Activated CD8-positive, alpha-beta memory T cell treated with anti-CD3 and anti-CD28 coated beads, Interleukin-2, amount 10 ng/mL, durations not matched to agents 7 days and 5 days (primary cell): ENCODE results near the gene GBGT1. TPM values are rescaled to one million over a fixed set of nuclear protein-coding genes. Genes with fewer than 3 reads are reported as not detected.

Experiments used
- ATAC-seq: fragments of 150-1000 bp; cut with Tn5 transposase; one replicate; pipeline ENCODE4 v1.10.0; 2021; ENCODE audit warnings: moderate library complexity
- CTCF ChIA-PET: fragments of 350-600 bp; sonication (Branson Sonifier 250); formaldehyde crosslinking; loops from one replicate; lab custom pipeline; 2021; ENCODE audit warnings: antibody characterized with exemption; lab: Charles Lee
- DNase-seq: peaks from one replicate; pipeline ENCODE4 v3.0.0-alpha.2; 2020
- H3K27ac Mint-ChIP-seq: one replicate; pipeline ENCODE4 v1.8.0; 2021; ENCODE audit warnings: mild to moderate bottlenecking, mixed read lengths
- H3K27me3 Mint-ChIP-seq: one replicate; pipeline ENCODE4 v1.8.0; 2021; ENCODE audit warnings: mixed read lengths
- H3K36me3 Mint-ChIP-seq: one replicate; pipeline ENCODE4 v1.8.0; 2021; ENCODE audit warnings: mild to moderate bottlenecking, mixed read lengths
- H3K4me1 Mint-ChIP-seq: one replicate; pipeline ENCODE4 v1.8.0; 2021; ENCODE audit warnings: mixed read lengths
- H3K4me3 Mint-ChIP-seq: one replicate; pipeline ENCODE4 v1.8.0; 2021; ENCODE audit warnings: mild to moderate bottlenecking, moderate library complexity, mixed read lengths
- H3K9me3 Mint-ChIP-seq: one replicate; pipeline ENCODE4 v1.8.0; 2022; ENCODE audit warnings: low read depth, mixed read lengths
- total RNA-seq, 2 experiments: library from RNA; stranded (reverse); gene quantifications; one replicate each; pipeline ENCODE4 v1.2.3, GENCODE V29; 2021

The GBGT1 gene
- total RNA-seq, 2 experiments from 2014 or later: 3.9 to 5.7 TPM

- ATAC-seq (no peak), DNase-seq (no peak)
- H3K4me1 Mint-ChIP-seq: peaks cover 75% of the 10 kb centered on the region
- H3K9me3 Mint-ChIP-seq: no peaks in the 10 kb centered on the region
- peaks cover 7% of the 10 kb centered on the region for H3K36me3 Mint-ChIP-seq
- peak overlapping the region; percentile 54 for H3K4me3 Mint-ChIP-seq
- H3K27me3 Mint-ChIP-seq: no peaks in the 10 kb centered on the region
- peak overlapping the region; percentile 77 for H3K27ac Mint-ChIP-seq
- CTCF ChIA-PET: interaction anchor here (0.9 to 25.4 kb wide), 4 partner anchors 9 to 74 kb away, joined by 3 to 505 read pairs (median 4); no protein-coding TSS in a partner anchor
Observed at GRCh38 chr9:133121915-133122550, 41.7 kb downstream of the GBGT1 start.

DNA sequence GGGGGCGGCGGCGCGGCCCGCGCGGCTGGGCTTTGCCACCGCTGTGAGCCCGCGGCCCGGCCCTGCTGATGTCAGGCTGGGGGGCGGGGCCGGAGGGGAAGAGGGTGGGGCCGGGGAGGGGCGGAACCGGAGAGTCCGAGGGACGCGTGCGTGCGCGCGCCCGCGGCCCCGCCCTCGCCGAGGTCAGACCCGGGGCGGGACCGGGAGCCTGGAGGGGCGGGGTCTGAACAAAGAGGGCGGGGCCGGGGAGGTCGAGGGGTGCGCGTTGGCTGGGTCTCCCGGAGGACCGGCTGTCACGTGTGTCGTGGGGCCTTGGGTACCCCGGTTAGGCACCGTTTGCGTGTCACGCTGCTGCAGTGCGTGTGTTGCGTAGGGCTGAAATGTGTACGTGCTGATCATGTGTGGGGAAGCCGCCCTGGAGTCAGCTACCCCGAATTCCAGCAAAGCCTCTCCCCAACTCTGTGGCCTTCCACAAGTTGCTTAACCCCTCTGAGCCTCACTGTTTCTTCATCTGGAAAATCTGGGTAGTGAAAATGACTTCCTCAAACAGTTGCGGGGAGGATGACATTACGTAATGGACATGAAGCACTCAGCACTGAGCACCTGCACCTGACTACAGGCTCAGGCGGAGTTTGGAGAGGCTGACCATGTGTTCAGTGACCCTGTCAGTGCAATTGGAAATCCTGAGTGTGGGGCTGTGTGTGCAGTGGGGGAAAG, 42.4 kb downstream of the GBGT1 start, which contains the start of gene RALGDS:
Gene RALGDS, minus strand, starts transcription at position 43 of the 717 bp plus-strand sequence. CDS start 86 bp downstream, outside the sequence.
- CTCF ChIA-PET: interaction anchor here (25.4 kb wide), 1 partner anchor 26 kb away, joined by 505 read pairs; no protein-coding TSS in a partner anchor
- H3K36me3 Mint-ChIP-seq: peaks cover 4% of the 10 kb centered on the region
- H3K27me3 Mint-ChIP-seq: no peaks in the 10 kb centered on the region
- DNase-seq (peak; percentile 91), ATAC-seq (peak; percentile 80)
- no peaks in the 10 kb centered on the region for H3K9me3 Mint-ChIP-seq
- H3K4me3 Mint-ChIP-seq: peak within 1 kb of the TSS; percentile 64
- peak within 1 kb of the TSS; percentile 77 for H3K27ac Mint-ChIP-seq
- H3K4me1 Mint-ChIP-seq: peaks cover 75% of the 10 kb centered on the region

DNA sequence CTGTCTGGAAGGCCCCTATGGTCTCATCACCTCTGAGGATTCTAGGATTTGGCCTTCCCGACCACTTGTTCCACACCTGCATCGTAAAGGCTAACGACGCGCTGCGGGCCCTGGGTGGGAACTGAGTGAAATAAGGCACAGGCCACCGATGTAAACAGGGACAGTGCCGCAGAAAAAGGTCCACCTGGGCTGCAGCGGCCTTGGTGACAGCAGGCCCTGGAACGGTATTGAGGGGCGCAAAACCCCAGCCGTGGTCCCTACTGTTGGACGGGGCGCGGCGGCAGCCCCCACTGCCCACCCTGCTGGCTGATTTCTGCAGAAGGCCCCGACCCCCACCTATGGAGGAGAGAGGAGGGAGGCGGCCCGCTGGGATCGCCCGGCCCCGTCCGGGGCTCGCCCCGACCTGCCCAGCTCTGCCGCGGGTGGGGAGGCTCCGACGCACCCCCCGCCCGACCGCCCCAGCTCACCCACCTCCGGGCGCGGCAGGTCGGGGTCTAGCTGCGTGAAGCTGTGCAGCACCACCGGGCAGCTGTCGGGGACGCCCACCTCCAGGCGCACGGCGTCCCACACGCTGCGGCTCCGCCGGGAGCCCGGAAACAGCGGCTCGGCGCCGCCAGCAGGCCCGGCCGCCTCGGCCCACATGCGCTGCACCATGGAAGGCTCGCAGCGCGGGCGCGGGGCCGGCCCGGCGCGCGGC, 43.1 kb downstream of the GBGT1 start:
- H3K27ac Mint-ChIP-seq: peak overlapping the region; percentile 65

DNA sequence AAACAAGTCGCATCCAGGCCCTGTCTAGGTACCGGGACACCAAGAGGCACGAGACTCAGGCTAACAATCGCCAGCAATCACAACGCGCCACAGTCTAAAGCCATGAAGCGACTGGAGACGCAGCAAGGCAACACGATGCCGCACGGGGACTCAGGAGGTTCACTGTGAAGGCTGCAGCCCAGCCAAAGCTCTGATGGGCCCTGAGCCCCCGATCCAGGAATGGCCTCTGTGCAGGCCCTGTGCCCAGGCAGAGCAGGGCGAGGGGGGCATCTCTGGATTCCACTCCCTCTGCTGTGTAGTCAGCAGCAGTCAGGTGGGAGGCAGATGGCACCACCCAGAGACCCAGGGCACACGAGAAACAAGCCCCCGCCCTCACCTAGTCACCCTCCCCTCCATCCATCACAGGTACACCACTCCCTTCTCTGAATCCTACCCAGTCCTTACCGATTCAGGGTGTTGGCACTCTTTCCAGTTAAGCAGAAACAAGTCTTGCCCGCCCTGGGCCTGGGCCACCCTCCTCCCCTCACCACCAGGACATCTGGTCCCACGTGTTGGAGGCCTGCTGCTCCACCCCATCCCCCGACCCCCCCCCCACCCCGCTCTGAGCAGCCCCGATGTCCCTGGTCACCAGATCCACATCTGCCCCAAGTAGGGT, 43.7 kb downstream of the GBGT1 start:
- CTCF ChIA-PET: interaction anchor here (1.5 to 25.4 kb wide), 2 partner anchors 16 to 27 kb away, joined by 5 to 505 read pairs; no protein-coding TSS in a partner anchor
- H3K9me3 Mint-ChIP-seq: no peaks in the 10 kb centered on the region

More for the DNA sequence above, 43.1 kb downstream of the GBGT1 start:
- Mint-ChIP-seq H3K9me3 (no peaks in the 10 kb centered on the region), H3K36me3 (peaks cover 4% of the 10 kb centered on the region), H3K4me1 (peaks cover 75% of the 10 kb centered on the region), H3K27me3 (no peaks in the 10 kb centered on the region), H3K4me3 (peak overlapping the region; percentile 64)
- ATAC-seq: no peak
- DNase-seq: no peak
- CTCF ChIA-PET: interaction anchor here (25.4 kb wide), 1 partner anchor 26 kb away, joined by 505 read pairs; no protein-coding TSS in a partner anchor

DNA sequence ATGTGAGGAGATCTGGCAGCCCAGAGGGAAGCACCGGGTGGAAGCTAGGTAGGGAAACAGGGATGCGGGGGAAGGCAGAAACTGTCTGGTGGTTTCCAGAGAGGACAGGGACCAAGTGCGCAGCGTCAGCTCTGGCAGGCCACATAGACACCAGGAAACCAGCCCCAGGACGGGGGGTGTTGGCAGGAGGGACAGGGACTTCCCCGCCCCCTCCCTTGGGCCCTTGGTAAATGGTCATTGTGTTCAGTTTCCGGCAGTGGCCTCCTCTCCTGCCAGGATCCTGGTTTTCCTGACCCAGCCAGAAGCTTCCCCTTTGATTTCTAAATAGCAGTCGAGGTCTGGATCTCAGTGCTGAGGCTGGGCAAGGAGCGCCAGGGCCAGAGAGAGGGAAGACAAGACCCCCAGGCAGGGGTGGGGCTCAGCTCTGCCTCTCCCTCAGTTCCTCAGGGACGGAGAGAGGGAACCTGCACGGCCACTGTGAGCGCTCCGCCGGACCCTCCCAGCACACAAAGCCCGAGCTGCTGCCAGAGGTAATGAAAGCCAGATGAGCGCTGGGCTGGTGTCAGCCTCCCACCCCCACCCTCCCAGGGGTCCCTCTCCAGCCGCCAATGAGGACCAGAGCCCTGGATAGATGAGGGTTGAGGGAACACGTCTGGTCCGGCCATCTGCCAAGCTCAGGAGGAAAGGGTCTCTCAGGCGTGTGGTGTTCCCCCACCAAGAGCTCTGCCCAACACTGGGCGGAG, 44.4 kb downstream of the GBGT1 start:
- no peak overlapping the region for H3K4me3 Mint-ChIP-seq

More for the DNA sequence above, 43.7 kb downstream of the GBGT1 start:
- peaks cover 77% of the 10 kb centered on the region for H3K4me1 Mint-ChIP-seq
- no peak for DNase-seq
- no peaks in the 10 kb centered on the region for H3K27me3 Mint-ChIP-seq
- peaks cover 2% of the 10 kb centered on the region for H3K36me3 Mint-ChIP-seq
- peak overlapping the region; percentile 64 for H3K4me3 Mint-ChIP-seq
- H3K27ac Mint-ChIP-seq: no peak overlapping the region
- no peak for ATAC-seq

DNA sequence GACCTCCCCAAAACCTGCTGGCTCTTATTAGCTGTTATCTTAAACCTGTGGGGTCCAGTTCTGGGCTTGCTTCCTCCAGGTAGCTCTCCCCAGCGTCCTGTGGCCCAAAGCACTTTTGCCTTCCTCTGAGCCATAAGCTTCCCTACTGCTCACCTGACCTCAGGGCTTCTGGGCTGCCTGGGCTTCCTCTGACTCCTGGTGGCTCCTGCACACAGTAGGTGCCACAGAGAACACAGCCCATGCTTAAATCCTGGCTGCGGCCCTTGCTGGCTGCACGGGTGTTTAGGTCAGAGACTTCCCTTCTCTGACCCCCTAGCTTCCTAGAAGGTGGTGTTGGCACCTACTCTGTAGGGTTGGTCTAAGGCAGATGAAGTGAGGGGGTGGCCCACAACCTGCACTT, 45.1 kb downstream of the GBGT1 start:
- DNase-seq (no peak), ATAC-seq (no peak)
- CTCF ChIA-PET: interaction anchor here (1.5 to 25.4 kb wide), 3 partner anchors 15 to 67 kb away, joined by 5 to 505 read pairs (median 6); no protein-coding TSS in a partner anchor
- Mint-ChIP-seq H3K4me3 (no peak overlapping the region), H3K9me3 (no peaks in the 10 kb centered on the region), H3K27me3 (no peaks in the 10 kb centered on the region), H3K4me1 (peaks cover 77% of the 10 kb centered on the region), H3K27ac (peak overlapping the region; percentile 35), H3K36me3 (no peaks in the 10 kb centered on the region)

More for the DNA sequence above, 44.4 kb downstream of the GBGT1 start:
- no peak overlapping the region for H3K27ac Mint-ChIP-seq
- ATAC-seq (no peak), DNase-seq (no peak)
- no peaks in the 10 kb centered on the region for H3K27me3 Mint-ChIP-seq
- H3K36me3 Mint-ChIP-seq: no peaks in the 10 kb centered on the region
- no peaks in the 10 kb centered on the region for H3K9me3 Mint-ChIP-seq
- CTCF ChIA-PET: interaction anchor here (1.5 to 25.4 kb wide), 2 partner anchors 16 to 28 kb away, joined by 5 to 505 read pairs; no protein-coding TSS in a partner anchor
- peaks cover 77% of the 10 kb centered on the region for H3K4me1 Mint-ChIP-seq

GRCh38 chr9:133118179-133118520, 45.6 kb downstream of the GBGT1 start:
- no peaks in the 10 kb centered on the region for H3K9me3 Mint-ChIP-seq
- no peak for ATAC-seq
- no peaks in the 10 kb centered on the region for H3K36me3 Mint-ChIP-seq
- H3K4me1 Mint-ChIP-seq: peaks cover 79% of the 10 kb centered on the region
- CTCF ChIA-PET: interaction anchor here (1.5 to 25.4 kb wide), 2 partner anchors 29 to 68 kb away, joined by 6 to 505 read pairs; no protein-coding TSS in a partner anchor
- no peak for DNase-seq
- no peak overlapping the region for H3K4me3 Mint-ChIP-seq
- H3K27me3 Mint-ChIP-seq: no peaks in the 10 kb centered on the region
- no peak overlapping the region for H3K27ac Mint-ChIP-seq

DNA sequence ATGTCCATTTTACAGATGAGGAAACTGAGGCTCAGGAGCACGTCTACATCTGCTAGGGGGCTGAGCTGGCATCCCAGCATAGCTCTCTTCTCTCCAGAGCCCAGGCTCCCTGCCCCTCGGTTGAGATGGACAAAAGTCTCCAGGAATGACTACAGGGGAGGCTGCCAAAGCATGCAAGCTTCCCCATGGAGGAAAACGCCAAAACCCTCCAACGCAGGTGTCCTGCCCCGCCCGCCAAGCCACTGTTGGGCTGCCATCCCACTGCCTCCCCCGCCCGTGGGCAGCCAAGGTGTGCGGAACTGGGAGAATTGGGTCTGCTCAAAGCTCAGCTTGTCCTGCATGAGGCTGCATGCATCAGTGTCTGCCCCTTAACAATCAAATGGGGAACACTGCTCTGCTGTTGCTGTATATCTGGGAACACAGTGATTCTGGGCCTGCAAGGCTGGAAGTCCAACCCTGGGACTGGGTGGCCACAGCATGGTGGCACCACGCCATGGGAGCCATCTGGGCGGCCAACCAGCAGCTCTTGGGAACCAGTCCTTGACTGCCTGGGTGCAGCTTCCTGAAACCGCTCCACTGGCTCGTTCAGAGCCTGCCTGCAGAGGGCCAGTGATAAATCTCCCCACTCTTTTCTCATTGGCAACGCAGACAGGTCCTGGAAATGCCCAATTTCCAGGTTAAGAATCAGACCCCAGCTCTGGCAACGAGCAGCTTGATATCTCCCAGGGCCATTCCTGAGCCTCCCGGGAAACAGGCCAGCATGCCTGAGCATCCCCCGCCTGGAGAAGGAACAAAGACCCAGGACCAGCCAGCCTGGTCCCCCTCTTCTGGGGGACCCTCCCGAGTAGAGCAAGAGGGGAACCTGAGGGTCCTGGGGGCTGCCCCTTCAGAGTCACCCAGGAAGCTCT, 46.2 kb downstream of the GBGT1 start:
- H3K4me1 Mint-ChIP-seq: peaks cover 81% of the 10 kb centered on the region
- no peaks in the 10 kb centered on the region for H3K27me3 Mint-ChIP-seq
- DNase-seq (no peak), ATAC-seq (no peak)
- peak overlapping the region; percentile 90 for H3K27ac Mint-ChIP-seq
- H3K9me3 Mint-ChIP-seq: no peaks in the 10 kb centered on the region
- CTCF ChIA-PET: interaction anchor here (1.3 to 25.4 kb wide), 3 partner anchors 30 to 69 kb away, joined by 4 to 505 read pairs (median 6); no protein-coding TSS in a partner anchor
- H3K36me3 Mint-ChIP-seq: no peaks in the 10 kb centered on the region
- H3K4me3 Mint-ChIP-seq: no peak overlapping the region

DNA sequence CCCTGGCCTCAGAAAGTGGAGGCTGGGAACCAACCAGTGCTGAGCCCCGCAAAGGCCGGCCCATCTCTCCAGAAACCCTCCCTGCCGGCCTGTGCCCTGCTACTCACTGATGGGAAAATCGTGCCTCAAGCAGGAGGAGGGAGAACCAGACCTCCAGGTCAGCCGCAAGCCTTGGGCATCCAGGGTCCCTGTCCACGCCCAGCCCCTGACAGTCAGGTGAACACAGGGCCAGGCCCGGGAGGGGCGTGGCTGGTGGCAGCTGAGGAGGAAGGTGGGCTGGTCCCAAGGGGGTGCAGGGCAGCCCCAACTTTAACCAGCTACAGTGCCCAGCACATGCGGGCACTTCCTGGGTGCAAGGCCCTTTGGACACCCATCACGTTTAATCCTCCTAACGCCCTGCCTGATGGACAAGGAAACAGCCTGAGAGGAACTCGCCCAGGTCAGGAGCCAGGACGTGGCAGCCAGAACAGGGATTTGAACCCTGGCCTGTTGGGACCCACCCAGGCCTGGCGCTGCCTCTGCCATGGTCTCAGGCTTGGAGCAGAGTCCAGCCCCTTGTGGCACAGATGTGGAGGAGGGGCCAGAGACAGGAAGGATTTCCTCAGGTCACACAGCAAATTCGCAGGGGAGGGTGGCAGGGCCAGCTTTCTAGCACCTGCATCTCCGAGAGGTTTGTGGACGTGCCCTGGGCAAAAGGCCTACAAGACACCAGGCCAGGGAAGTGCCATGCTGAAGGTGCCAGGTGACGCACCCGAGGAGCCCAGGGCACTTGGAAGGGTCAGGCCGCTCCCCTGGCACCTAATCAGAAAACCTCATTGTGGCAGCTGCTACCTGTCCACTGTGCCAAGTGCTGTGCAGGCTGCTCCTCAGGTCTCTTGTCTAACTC, 47.1 kb downstream of the GBGT1 start:
- Mint-ChIP-seq H3K4me3 (no peak overlapping the region), H3K36me3 (no peaks in the 10 kb centered on the region), H3K9me3 (no peaks in the 10 kb centered on the region), H3K27ac (peak overlapping the region; percentile 90), H3K27me3 (no peaks in the 10 kb centered on the region), H3K4me1 (peaks cover 75% of the 10 kb centered on the region)
- CTCF ChIA-PET: interaction anchor here (0.7 to 25.4 kb wide), 6 partner anchors 14 to 68 kb away, joined by 3 to 505 read pairs (median 4); no protein-coding TSS in a partner anchor
- ATAC-seq: no peak
- DNase-seq: no peak

- peak; percentile 95 for ATAC-seq
- Mint-ChIP-seq H3K9me3 (no peaks in the 10 kb centered on the region), H3K36me3 (no peaks in the 10 kb centered on the region), H3K27ac (peak overlapping the region; percentile 90), H3K4me1 (peaks cover 72% of the 10 kb centered on the region), H3K4me3 (peak overlapping the region; percentile 47), H3K27me3 (no peaks in the 10 kb centered on the region)
- CTCF ChIA-PET: interaction anchor here (0.9 to 25.4 kb wide), 7 partner anchors 13 to 94 kb away, joined by 3 to 505 read pairs (median 3); no protein-coding TSS in a partner anchor
- peak; percentile 89 for DNase-seq
Observed at GRCh38 chr9:133115604-133116345, 47.9 kb downstream of the GBGT1 start.
